Trophoblast cell (in vitro differentiated cells and primary cell): Measurements from ENCODE around the gene BRD3.

Source experiments
- DNase-seq, 2 donors: peaks; one replicate each; pipeline ENCODE4 v3.0.0-alpha.2; 2016
- H2AFZ ChIP-seq: 2 replicates; pipeline ENCODE4 v1.6.1; 2013; ENCODE audit warnings: low read length, moderate library complexity, mild to moderate bottlenecking; ENCODE audit not compliant: insufficient read depth, poor library complexity
- H2AK5ac ChIP-seq: 2 replicates; pipeline ENCODE4 v1.6.1; 2013; ENCODE audit warnings: mild to moderate bottlenecking, low read length
- H2BK120ac ChIP-seq: 2 replicates; pipeline ENCODE4 v1.6.1; 2013; ENCODE audit warnings: low read length, mild to moderate bottlenecking, moderate library complexity; ENCODE audit not compliant: insufficient read depth, poor library complexity
- H2BK12ac ChIP-seq: 2 replicates; pipeline ENCODE4 v1.6.1; 2013; ENCODE audit warnings: mild to moderate bottlenecking, low read length, moderate library complexity
- H2BK5ac ChIP-seq: 2 replicates; pipeline ENCODE4 v1.6.1; 2013; ENCODE audit warnings: low read length, low read depth, moderate library complexity, mild to moderate bottlenecking; ENCODE audit not compliant: poor library complexity
- H3K14ac ChIP-seq: 2 replicates; pipeline ENCODE4 v1.6.1; 2013; ENCODE audit warnings: mild to moderate bottlenecking, low read length
- H3K18ac ChIP-seq: 2 replicates; pipeline ENCODE4 v1.6.1; 2013; ENCODE audit warnings: mild to moderate bottlenecking, low read length
- H3K23ac ChIP-seq: 2 replicates; pipeline ENCODE4 v1.6.1; 2013; ENCODE audit warnings: low read length
- H3K27ac ChIP-seq: 2 replicates; pipeline ENCODE4 v1.5.1; 2013; ENCODE audit warnings: low read depth, mild to moderate bottlenecking, inconsistent platforms, low read length, moderate library complexity
- H3K27me3 ChIP-seq: 2 replicates; pipeline ENCODE4 v1.6.1; 2013; ENCODE audit warnings: inconsistent platforms, mild to moderate bottlenecking, low read length, moderate library complexity; ENCODE audit not compliant: insufficient read depth
- H3K36me3 ChIP-seq, 2 experiments: 1 replicate in 1 of 2; 2 replicates in 1 of 2; pipeline ENCODE4 v1.6.1; 2013; ENCODE audit warnings: low read length in 2 of 2, mild to moderate bottlenecking in 2 of 2, moderate library complexity in 1 of 2; ENCODE audit not compliant: insufficient read depth in 2 of 2, control insufficient read depth in 1 of 2
- H3K4ac ChIP-seq: 2 replicates; pipeline ENCODE4 v1.6.1; 2013; ENCODE audit warnings: low read depth, mild to moderate bottlenecking, low read length, moderate library complexity
- H3K4me1 ChIP-seq, 2 experiments: 1 replicate in 1 of 2; 2 replicates in 1 of 2; pipeline ENCODE4 v1.6.1; 2013; ENCODE audit warnings: low read length in 2 of 2, mild to moderate bottlenecking in 2 of 2, moderate library complexity in 1 of 2; ENCODE audit not compliant: insufficient read depth in 2 of 2, control insufficient read depth in 1 of 2
- H3K4me2 ChIP-seq: 2 replicates; pipeline ENCODE4 v1.6.1; 2013; ENCODE audit warnings: inconsistent platforms, mild to moderate bottlenecking, low read length, moderate library complexity
- H3K4me3 ChIP-seq: 2 replicates; pipeline ENCODE4 v1.5.1; 2013; ENCODE audit warnings: mild to moderate bottlenecking, low read depth, low read length, inconsistent platforms
- H3K79me1 ChIP-seq: one replicate; pipeline ENCODE4 v1.6.1; 2013; ENCODE audit warnings: low read length
- H3K79me2 ChIP-seq: 2 replicates; pipeline ENCODE4 v1.6.1; 2013; ENCODE audit warnings: low read length, mild to moderate bottlenecking; ENCODE audit not compliant: control insufficient read depth, insufficient read depth, poor library complexity
- H3K9ac ChIP-seq: 2 replicates; pipeline ENCODE4 v1.6.1; 2013; ENCODE audit warnings: mild to moderate bottlenecking, low read length
- H3K9me3 ChIP-seq: 2 replicates; pipeline ENCODE4 v1.6.1; 2013; ENCODE audit warnings: low read depth, mild to moderate bottlenecking, control low read depth, inconsistent platforms, low read length; ENCODE audit not compliant: insufficient read depth
- H4K12ac ChIP-seq: 2 replicates; pipeline ENCODE4 v1.6.1; 2013; ENCODE audit warnings: low read depth, mild to moderate bottlenecking, low read length, moderate library complexity
- H4K8ac ChIP-seq: 2 replicates; pipeline ENCODE4 v1.6.1; 2013; ENCODE audit warnings: low read depth, mild to moderate bottlenecking, low read length, moderate library complexity
- H4K91ac ChIP-seq: one replicate; pipeline ENCODE4 v1.6.1; 2013; ENCODE audit warnings: low read depth, mild to moderate bottlenecking, low read length, moderate library complexity
- WGBS: extraction: QIAGEN DNeasy Blood & Tissue Kit; methylation state at CpG from one replicate; pipeline ENCODE4 v1.1.7; 2013; ENCODE audit warnings: missing lambda C conversion rate; ENCODE audit not compliant: insufficient read length, insufficient coverage; ENCODE audit errors: extremely low coverage; 5-methylcytosine and 5-hydroxymethylcytosine counted together

Gene BRD3

GRCh38 chr9:133994353-133995011 lies 73.3 kb downstream of the BRD3 start:
- Histone ChIP-seq H2BK12ac (peak overlapping the region; percentile 54), H4K8ac (no peak overlapping the region), H3K4me3 (no peak overlapping the region), H3K79me1 (peaks cover 33% of the 10 kb centered on the region), H3K4me1 (peaks cover 15 to 20% of the 10 kb centered on the region in 2 experiments), H2BK5ac (no peak overlapping the region), H4K12ac (no peak overlapping the region), H3K27me3 (no peaks in the 10 kb centered on the region), H2AFZ (no peak overlapping the region), H4K91ac (peak overlapping the region; percentile 99), H3K36me3 (peaks cover 5% of the 10 kb centered on the region in 2 experiments), H3K27ac (no peak overlapping the region), H2BK120ac (peak overlapping the region; percentile 7), H2AK5ac (no peak overlapping the region), H3K4ac (no peak overlapping the region), H3K79me2 (peaks cover 36% of the 10 kb centered on the region), H3K18ac (no peak overlapping the region), H3K4me2 (no peak overlapping the region), H3K9me3 (no peaks in the 10 kb centered on the region), H3K14ac (no peak overlapping the region), H3K23ac (no peak overlapping the region), H3K9ac (no peak overlapping the region)
- no CpG with 5 or more reads among the region's 11 CpGs for WGBS
- DNase-seq = peak; percentile 73 to 87

GRCh38 chr9:133993635-133994253 lies 74.1 kb downstream of the BRD3 start:
- H2AFZ ChIP-seq = no peak overlapping the region
- H3K23ac ChIP-seq = no peak overlapping the region
- H2BK12ac ChIP-seq = peak overlapping the region; percentile 51
- H3K36me3 ChIP-seq = peaks cover 5% of the 10 kb centered on the region in 2 experiments
- no peak overlapping the region for H3K27ac ChIP-seq
- peak overlapping the region; percentile 9 for H2AK5ac ChIP-seq
- peak overlapping the region; percentile 99 for H4K91ac ChIP-seq
- H3K79me1 ChIP-seq = peaks cover 33% of the 10 kb centered on the region
- peaks cover 15 to 20% of the 10 kb centered on the region in 2 experiments for H3K4me1 ChIP-seq
- H3K4me2 ChIP-seq = peak overlapping the region; percentile 66
- peak overlapping the region; percentile 7 for H2BK120ac ChIP-seq
- WGBS = no CpG with 5 or more reads among the region's 16 CpGs
- H3K9ac ChIP-seq = no peak overlapping the region
- peaks cover 37% of the 10 kb centered on the region for H3K79me2 ChIP-seq
- H4K12ac ChIP-seq = no peak overlapping the region
- no peaks in the 10 kb centered on the region for H3K27me3 ChIP-seq
- peak overlapping the region; percentile 6 for H3K18ac ChIP-seq
- no peak overlapping the region for H3K4me3 ChIP-seq
- no peak for DNase-seq
- H3K4ac ChIP-seq = no peak overlapping the region
- H2BK5ac ChIP-seq = no peak overlapping the region
- H3K9me3 ChIP-seq = no peaks in the 10 kb centered on the region
- H3K14ac ChIP-seq = peak overlapping the region; percentile 5
- peak overlapping the region; percentile 6 for H4K8ac ChIP-seq

DNA sequence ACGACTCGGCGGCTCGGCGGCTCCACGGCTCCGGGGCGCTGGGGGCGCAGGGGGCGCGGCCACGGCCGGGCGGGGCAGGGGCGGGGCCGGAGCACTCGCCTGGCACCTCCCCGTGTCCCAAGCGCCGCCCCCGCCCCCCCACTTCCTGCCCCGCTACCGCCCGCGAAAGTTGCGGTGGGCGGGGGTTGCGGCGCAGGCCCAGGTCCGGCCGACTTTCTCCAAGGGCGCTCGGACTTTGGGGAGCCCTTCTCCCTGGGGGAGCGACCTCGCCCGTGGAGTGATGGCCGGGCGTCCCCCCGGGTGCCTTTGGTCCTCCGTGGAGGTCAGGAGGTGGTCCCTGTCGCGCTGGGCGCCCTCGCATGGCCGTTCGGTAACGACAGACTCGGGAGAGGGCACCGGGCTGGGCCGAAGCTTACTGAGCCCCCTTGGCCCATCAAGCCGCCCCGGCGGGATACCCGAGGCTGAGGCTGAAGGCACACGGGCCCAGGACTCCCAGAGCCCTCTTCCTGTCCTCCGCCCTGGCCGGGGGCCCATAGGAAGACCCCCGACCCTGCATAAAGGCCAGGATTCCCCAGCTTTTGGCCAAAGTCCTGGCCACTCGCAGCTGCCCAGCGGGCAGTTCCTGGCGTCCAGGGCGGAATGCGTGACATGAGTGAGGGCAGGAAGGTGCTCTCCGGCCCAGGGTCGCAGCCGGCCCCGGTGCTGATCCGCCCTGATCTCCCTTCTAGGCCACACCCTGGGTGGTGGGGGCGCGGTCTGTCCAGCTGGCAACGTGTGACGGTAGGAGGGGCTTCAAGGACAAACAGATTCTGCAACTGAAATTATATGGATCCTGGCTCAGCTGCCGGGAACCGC lies 74.8 kb downstream of the BRD3 start:
- Histone ChIP-seq H3K79me1 (peaks cover 33% of the 10 kb centered on the region), H3K4me1 (peaks cover 15 to 23% of the 10 kb centered on the region in 2 experiments), H3K27me3 (no peaks in the 10 kb centered on the region), H3K79me2 (peaks cover 43% of the 10 kb centered on the region), H2AK5ac (peak overlapping the region; percentile 73), H3K36me3 (peaks cover 8 to 9% of the 10 kb centered on the region in 2 experiments), H4K8ac (peak overlapping the region; percentile 96), H3K18ac (peak overlapping the region; percentile 73), H2BK120ac (peak overlapping the region; percentile 98), H2BK5ac (peak overlapping the region; percentile 83), H3K23ac (no peak overlapping the region), H3K4me3 (peak overlapping the region; percentile 99), H4K91ac (peak overlapping the region; percentile 99), H3K14ac (peak overlapping the region; percentile 99), H3K9me3 (no peaks in the 10 kb centered on the region), H3K4ac (peak overlapping the region; percentile 60), H4K12ac (peak overlapping the region; percentile 95), H3K9ac (peak overlapping the region; percentile 75), H2AFZ (peak overlapping the region; percentile 93), H3K27ac (peak overlapping the region; percentile 73), H2BK12ac (peak overlapping the region; percentile 76), H3K4me2 (peak overlapping the region; percentile 66)
- peak; percentile 72 to 81 for DNase-seq
- no CpG with 5 or more reads among the region's 74 CpGs for WGBS
